ENCODE results near the gene IZUMO4.

DNA sequence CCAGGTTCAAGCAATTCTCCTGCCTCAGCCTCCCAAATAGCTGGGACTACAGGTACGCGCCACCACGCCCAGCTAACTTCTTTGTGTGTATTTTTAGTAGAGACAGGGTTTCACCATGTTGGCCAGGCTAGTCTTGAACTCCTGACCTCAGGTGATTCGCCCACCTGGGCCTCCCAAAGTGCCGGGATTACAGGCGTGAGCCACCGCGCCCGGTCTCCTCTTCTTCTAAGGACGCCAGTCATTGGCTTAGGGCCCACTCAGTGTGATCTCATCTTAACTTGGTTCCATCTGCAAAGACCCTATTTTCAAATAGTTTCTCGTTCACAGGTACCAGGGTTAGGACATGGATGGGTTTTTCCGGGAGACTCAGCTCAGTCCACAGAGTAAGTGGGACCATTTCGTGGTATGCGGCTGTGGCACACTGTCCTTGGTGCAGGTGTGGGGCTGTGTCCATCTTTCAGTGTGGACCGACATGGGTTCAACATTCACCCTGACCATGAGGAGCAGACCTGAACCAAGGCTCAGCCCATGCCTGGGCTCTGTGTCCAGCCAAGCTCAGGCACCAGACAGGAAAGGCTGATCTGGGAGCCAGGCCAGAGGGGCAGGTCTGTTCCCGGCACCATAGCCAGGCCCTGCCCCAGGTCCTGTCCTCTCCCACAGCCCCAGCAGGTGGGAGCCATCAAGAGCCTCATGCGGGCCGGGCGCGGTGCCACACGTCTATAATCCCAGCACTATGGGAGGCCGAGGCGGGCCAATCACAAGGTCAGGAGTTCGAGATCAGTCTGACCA lies 42.9 kb upstream of the IZUMO4 start:
- TF ChIP-seq, protein P1, sequence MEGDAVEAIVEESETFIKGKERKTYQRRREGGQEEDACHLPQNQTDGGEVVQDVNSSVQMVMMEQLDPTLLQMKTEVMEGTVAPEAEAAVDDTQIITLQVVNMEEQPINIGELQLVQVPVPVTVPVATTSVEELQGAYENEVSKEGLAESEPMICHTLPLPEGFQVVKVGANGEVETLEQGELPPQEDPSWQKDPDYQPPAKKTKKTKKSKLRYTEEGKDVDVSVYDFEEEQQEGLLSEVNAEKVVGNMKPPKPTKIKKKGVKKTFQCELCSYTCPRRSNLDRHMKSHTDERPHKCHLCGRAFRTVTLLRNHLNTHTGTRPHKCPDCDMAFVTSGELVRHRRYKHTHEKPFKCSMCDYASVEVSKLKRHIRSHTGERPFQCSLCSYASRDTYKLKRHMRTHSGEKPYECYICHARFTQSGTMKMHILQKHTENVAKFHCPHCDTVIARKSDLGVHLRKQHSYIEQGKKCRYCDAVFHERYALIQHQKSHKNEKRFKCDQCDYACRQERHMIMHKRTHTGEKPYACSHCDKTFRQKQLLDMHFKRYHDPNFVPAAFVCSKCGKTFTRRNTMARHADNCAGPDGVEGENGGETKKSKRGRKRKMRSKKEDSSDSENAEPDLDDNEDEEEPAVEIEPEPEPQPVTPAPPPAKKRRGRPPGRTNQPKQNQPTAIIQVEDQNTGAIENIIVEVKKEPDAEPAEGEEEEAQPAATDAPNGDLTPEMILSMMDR (IDR thresholded peaks at IDR 0.05): no peak
- TF ChIP-seq POLR2A (IDR thresholded peaks at IDR 0.05) (no peak), EP300 (IDR thresholded peaks at IDR 0.05) (no peak)
